Fibroblast of lung (primary cell): ENCODE measurements around the gene RAB10.

Experiments used
- EZH2 ChIP-seq: IDR thresholded peaks from 2 replicates; pipeline ENCODE4 v1.5.1; 2012; ENCODE audit warnings: low read length, control low read depth, mild to moderate bottlenecking; ENCODE audit errors: missing control alignments
- TF ChIP-seq, protein P1 (sequence below), 2 donors: IDR thresholded peaks in 1 of 2; conservative IDR thresholded peaks in 1 of 2; 1 replicate in 1 of 2; 2 replicates in 1 of 2; pipeline ENCODE4 v1.5.1; 2011 to 2012; ENCODE audit warnings: low read length in 2 of 2, control low read depth in 1 of 2, inconsistent platforms in 1 of 2, low read depth in 1 of 2, mild to moderate bottlenecking in 1 of 2

DNA sequence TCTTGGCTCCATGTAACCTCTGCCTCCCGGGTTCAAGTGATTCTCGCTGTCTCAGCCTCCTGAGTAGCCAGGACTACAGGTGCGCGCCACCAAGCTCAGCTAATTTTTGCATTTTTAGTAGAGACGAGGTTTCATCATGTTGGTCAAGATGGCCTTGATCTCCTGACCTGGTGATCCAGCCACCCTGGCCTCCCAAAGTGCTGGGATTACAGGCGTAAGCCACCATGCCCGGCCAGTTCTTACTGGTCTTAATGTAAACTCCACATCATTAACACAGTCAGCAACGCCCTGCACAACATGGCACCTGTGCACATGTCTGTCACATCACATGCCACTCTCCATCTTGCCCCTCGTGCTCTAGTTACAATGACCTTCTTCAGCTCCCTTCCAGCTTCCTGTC is 45.8 kb upstream of the RAB10 start:
- TF ChIP-seq, protein P1, sequence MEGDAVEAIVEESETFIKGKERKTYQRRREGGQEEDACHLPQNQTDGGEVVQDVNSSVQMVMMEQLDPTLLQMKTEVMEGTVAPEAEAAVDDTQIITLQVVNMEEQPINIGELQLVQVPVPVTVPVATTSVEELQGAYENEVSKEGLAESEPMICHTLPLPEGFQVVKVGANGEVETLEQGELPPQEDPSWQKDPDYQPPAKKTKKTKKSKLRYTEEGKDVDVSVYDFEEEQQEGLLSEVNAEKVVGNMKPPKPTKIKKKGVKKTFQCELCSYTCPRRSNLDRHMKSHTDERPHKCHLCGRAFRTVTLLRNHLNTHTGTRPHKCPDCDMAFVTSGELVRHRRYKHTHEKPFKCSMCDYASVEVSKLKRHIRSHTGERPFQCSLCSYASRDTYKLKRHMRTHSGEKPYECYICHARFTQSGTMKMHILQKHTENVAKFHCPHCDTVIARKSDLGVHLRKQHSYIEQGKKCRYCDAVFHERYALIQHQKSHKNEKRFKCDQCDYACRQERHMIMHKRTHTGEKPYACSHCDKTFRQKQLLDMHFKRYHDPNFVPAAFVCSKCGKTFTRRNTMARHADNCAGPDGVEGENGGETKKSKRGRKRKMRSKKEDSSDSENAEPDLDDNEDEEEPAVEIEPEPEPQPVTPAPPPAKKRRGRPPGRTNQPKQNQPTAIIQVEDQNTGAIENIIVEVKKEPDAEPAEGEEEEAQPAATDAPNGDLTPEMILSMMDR (conservative IDR thresholded peaks at IDR 0.05 in 1 of 2, IDR thresholded peaks at IDR 0.05 in 1 of 2; ENCODE audit: low read depth in 1 of 2, low read length in 2 of 2): no peak
- no peak for TF ChIP-seq EZH2
